PC-9 (cell line): ENCODE measurements around the gene RHO. TPM values are rescaled to one million over a fixed set of nuclear protein-coding genes. Genes with fewer than 3 reads are reported as not detected.

ENCODE experiments used
- BruUV-seq: library from RNA; stranded (reverse); fragments of 400-500 nt; replicated peaks from 2 replicates; lab custom pipeline; 2021; lab: Mats Ljungman, UMichigan
- CTCF ChIA-PET: fragments of 300-600 bp; sonication (Branson Sonifier 250); formaldehyde crosslinking; loops from one replicate; lab custom pipeline; 2022; ENCODE audit warnings: antibody characterized with exemption; lab: Charles Lee
- POLR2A ChIA-PET: fragments of 300-600 bp; sonication (Branson Sonifier 250); formaldehyde crosslinking; loops from one replicate; lab custom pipeline; 2022; ENCODE audit warnings: antibody characterized with exemption; ENCODE audit not compliant: unreplicated experiment; lab: Charles Lee
- DNase-seq, 2 experiments: peaks; one replicate each; pipeline versions ENCODE4 v3.0.0 to v3.0.0-alpha.2; 2015 to 2022; ENCODE audit warnings: mixed read lengths in 1 of 2
- H2AFZ ChIP-seq: fragments of 200-600 bp; sonication (generic); 2 replicates; pipeline ENCODE4 v1.8.1; 2017; ENCODE audit warnings: antibody characterized with exemption
- H3F3A ChIP-seq: fragments of 200-600 bp; sonication (generic); 2 replicates; pipeline ENCODE4 v1.8.1; 2017; ENCODE audit warnings: antibody characterized with exemption, mild to moderate bottlenecking, low read depth; ENCODE audit not compliant: insufficient read depth
- H3K27ac ChIP-seq: fragments of 200-600 bp; sonication (generic); 2 replicates; pipeline ENCODE4 v1.6.1; 2016; ENCODE audit warnings: mixed run types
- H3K27me3 ChIP-seq: fragments of 200-600 bp; sonication (generic); 2 replicates; pipeline ENCODE4 v1.6.1; 2016; ENCODE audit warnings: low read depth, mixed run types; ENCODE audit not compliant: insufficient read depth
- H3K36me3 ChIP-seq: fragments of 200-600 bp; sonication (generic); 2 replicates; pipeline ENCODE4 v1.6.1; 2016; ENCODE audit warnings: low read depth, mixed run types
- H3K4me1 ChIP-seq: fragments of 200-600 bp; sonication (generic); replicated peaks from 2 replicates; pipeline ENCODE4 v1.6.1; 2016; ENCODE audit warnings: mixed run types; ENCODE audit not compliant: insufficient read depth
- H3K4me2 ChIP-seq: fragments of 200-600 bp; sonication (generic); 2 replicates; pipeline ENCODE4 v1.6.1; 2017; ENCODE audit warnings: mixed run types
- H3K4me3 ChIP-seq: fragments of 200-600 bp; sonication (generic); 2 replicates; pipeline ENCODE4 v1.6.1; 2016; ENCODE audit warnings: mixed run types
- H3K79me2 ChIP-seq: fragments of 200-600 bp; sonication (generic); 2 replicates; pipeline ENCODE4 v1.6.1; 2017; ENCODE audit warnings: low read depth, mixed run types
- H3K9me2 ChIP-seq: fragments of 200-600 bp; sonication (generic); 2 replicates; pipeline ENCODE4 v1.8.1; 2017; ENCODE audit warnings: mild to moderate bottlenecking; ENCODE audit not compliant: insufficient read depth
- H3K9me3 ChIP-seq: fragments of 200-600 bp; sonication (generic); 2 replicates; pipeline ENCODE4 v1.8.1; 2016; ENCODE audit warnings: low read depth; ENCODE audit not compliant: insufficient read depth
- H4K20me1 ChIP-seq: fragments of 200-600 bp; sonication (generic); 2 replicates; pipeline ENCODE4 v1.8.1; 2017; ENCODE audit not compliant: insufficient read depth
- CTCF ChIP-seq: fragments of 200-600 bp; sonication (generic); conservative IDR thresholded peaks from 2 replicates; pipeline ENCODE4 v1.6.1; 2017; ENCODE audit warnings: mixed run types, antibody characterized with exemption, mild to moderate bottlenecking, moderate library complexity
- EZH2 ChIP-seq: fragments of 200-600 bp; sonication (generic); IDR thresholded peaks from 2 replicates; pipeline ENCODE4 v1.8.0; 2017; ENCODE audit warnings: antibody characterized with exemption, low read depth
- intact Hi-C: fragments of 100-400 bp; cut with micrococcal nuclease; formaldehyde crosslinking; loops from one replicate; pipeline ENCODE4 v1.10.0; 2022; ENCODE audit not compliant: unreplicated experiment
- total RNA-seq: library from RNA; stranded (reverse); gene quantifications from 2 replicates; pipeline ENCODE4 v1.2.3, GENCODE V29; 2021

RHO gene
- total RNA-seq, 1 experiment from 2014 or later: not detected

GRCh38 chr3:129548104-129548965, 19.9 kb downstream of the RHO start:
- Histone ChIP-seq H3K9me3 (no peaks in the 10 kb centered on the region), H3K4me2 (no peak overlapping the region), H3K27ac (no peak overlapping the region), H3K9me2 (no peaks in the 10 kb centered on the region), H4K20me1 (no peaks in the 10 kb centered on the region), H3K4me1 (peaks cover 14% of the 10 kb centered on the region), H3F3A (peaks cover 11% of the 10 kb centered on the region; the same call in 1 of the 2 replicates), H3K27me3 (no peaks in the 10 kb centered on the region), H3K36me3 (no peaks in the 10 kb centered on the region), H3K4me3 (no peak overlapping the region), H2AFZ (no peak overlapping the region), H3K79me2 (no peaks in the 10 kb centered on the region)
- ChIA-PET CTCF (no interaction called here), POLR2A (no interaction called here)
- no TSS peak for BruUV-seq
- intact Hi-C loops: no loop called here
- TF ChIP-seq CTCF: no peak
- DNase-seq: peak in 1 of 2 experiments; percentile 20

- H3K27me3 ChIP-seq: no peaks in the 10 kb centered on the region
- TF ChIP-seq EZH2 (no peak), CTCF (no peak)
- H3K4me2 ChIP-seq: peak overlapping the region; percentile 34; the same call in 1 of the 2 replicates
- no peak overlapping the region for H3K27ac ChIP-seq
- ChIA-PET CTCF (no interaction called here), POLR2A (no interaction called here)
- H4K20me1 ChIP-seq: no peaks in the 10 kb centered on the region
- no TSS peak for BruUV-seq
- peaks cover 11% of the 10 kb centered on the region; the same call in 1 of the 2 replicates for H3F3A ChIP-seq
- H2AFZ ChIP-seq: no peak overlapping the region
- H3K4me3 ChIP-seq: no peak overlapping the region
- no peaks in the 10 kb centered on the region for H3K9me3 ChIP-seq
- H3K36me3 ChIP-seq: no peaks in the 10 kb centered on the region
- intact Hi-C loops: no loop called here
- H3K9me2 ChIP-seq: no peaks in the 10 kb centered on the region
- DNase-seq: peak; percentile 62 to 85
- peaks cover 14% of the 10 kb centered on the region for H3K4me1 ChIP-seq
- H3K79me2 ChIP-seq: no peaks in the 10 kb centered on the region
These were observed 20.8 kb downstream of the RHO start for GRCh38 chr3:129549006-129549800.

- intact Hi-C loops: no loop called here
- Histone ChIP-seq H4K20me1 (no peaks in the 10 kb centered on the region), H3K9me2 (no peaks in the 10 kb centered on the region), H3F3A (peaks cover 11% of the 10 kb centered on the region; the same call in 1 of the 2 replicates), H3K4me3 (no peak overlapping the region), H2AFZ (no peak overlapping the region), H3K27me3 (no peaks in the 10 kb centered on the region), H3K36me3 (no peaks in the 10 kb centered on the region), H3K9me3 (no peaks in the 10 kb centered on the region), H3K4me2 (peak overlapping the region; percentile 34; the same call in 1 of the 2 replicates), H3K27ac (no peak overlapping the region), H3K4me1 (peaks cover 14% of the 10 kb centered on the region), H3K79me2 (no peaks in the 10 kb centered on the region)
- POLR2A ChIA-PET: no interaction called here
- TF ChIP-seq CTCF (no peak), EZH2 (no peak)
- BruUV-seq: no TSS peak
- CTCF ChIA-PET: no interaction called here
- DNase-seq: no peak
These were observed 21.4 kb downstream of the RHO start for GRCh38 chr3:129549805-129550204.
